GM10266 (cell line): ENCODE results near the gene PLCG1.

Experiments
- DNase-seq: peaks from one replicate; pipeline ENCODE4 v3.0.0; 2012; ENCODE audit errors: extremely low spot score
- CTCF ChIP-seq: IDR thresholded peaks from 2 replicates; pipeline ENCODE4 v1.5.1; 2012; ENCODE audit warnings: mild to moderate bottlenecking, low read depth; ENCODE audit not compliant: control insufficient read depth, insufficient read depth; ENCODE audit errors: missing control alignments

The PLCG1 gene

GRCh38 chr20:41166201-41167117 lies 29.1 kb downstream of the PLCG1 start:
- no peak for TF ChIP-seq CTCF
- no peak for DNase-seq

GRCh38 chr20:41167118-41167470 lies 29.8 kb downstream of the PLCG1 start:
- TF ChIP-seq CTCF: no peak
- no peak for DNase-seq

- DNase-seq: no peak
- no peak for TF ChIP-seq CTCF
These were observed 30.3 kb downstream of the PLCG1 start for GRCh38 chr20:41167481-41168253.

- no peak for TF ChIP-seq CTCF
These were observed 31.2 kb downstream of the PLCG1 start for GRCh38 chr20:41168281-41169161.

GRCh38 chr20:41169162-41169690 lies 31.9 kb downstream of the PLCG1 start:
- no peak for DNase-seq

More at GRCh38 chr20:41168281-41169161, 31.2 kb downstream of the PLCG1 start:
- DNase-seq: no peak

GRCh38 chr20:41169791-41170351 lies 32.5 kb downstream of the PLCG1 start:
- TF ChIP-seq CTCF: no peak
- no peak for DNase-seq

More at GRCh38 chr20:41169162-41169690, 31.9 kb downstream of the PLCG1 start:
- TF ChIP-seq CTCF: no peak
